GM18867 (cell line): ENCODE measurements around the gene NDRG3.

ENCODE experiments used
- ATAC-seq: cut with Tn5 transposase; IDR thresholded peaks from one replicate; pipeline ENCODE4 v1.9.1; 2021; ENCODE audit warnings: mild to moderate bottlenecking, moderate library complexity; ENCODE audit not compliant: unreplicated experiment

NDRG3 gene

DNA sequence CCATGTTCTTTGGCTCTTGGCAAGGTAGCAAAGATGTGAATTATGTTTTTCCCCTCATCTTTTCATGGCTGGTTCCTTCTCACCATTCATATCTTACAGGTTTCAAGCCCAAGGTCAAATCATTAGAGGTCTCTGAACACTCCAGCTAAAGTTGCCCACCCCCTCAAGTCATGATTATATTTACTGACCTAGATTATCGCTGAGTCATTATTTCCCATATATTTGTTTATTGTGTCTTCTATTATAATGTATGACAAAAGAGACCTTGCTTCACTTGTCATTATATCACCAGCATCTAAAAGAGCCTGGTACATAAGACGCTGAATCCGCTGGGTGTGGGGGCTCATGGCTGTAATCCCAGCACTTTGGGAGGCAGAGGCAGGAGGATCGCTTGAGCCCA, 15.2 kb upstream of the NDRG3 start:
- ATAC-seq = no peak

DNA sequence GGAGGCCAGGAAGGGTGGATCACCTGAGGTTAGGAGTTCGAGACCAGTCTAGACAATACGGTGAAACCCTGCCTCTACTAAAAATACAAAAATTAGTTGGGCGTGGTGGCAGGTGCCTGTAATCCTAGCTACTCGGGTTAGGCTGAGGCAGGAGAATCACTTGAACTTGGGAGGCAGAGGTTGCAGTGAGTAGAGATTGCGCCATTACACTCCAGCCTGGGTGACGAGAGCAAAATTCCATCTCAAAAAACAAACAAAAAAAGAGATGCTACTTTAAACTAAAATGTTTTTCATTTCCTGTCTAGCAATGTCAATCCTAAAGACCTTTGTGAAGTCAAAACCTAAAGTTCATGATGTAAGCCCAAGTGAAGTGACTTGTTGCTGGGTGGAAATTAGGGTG, 14.8 kb upstream of the NDRG3 start:
- ATAC-seq = no peak

DNA sequence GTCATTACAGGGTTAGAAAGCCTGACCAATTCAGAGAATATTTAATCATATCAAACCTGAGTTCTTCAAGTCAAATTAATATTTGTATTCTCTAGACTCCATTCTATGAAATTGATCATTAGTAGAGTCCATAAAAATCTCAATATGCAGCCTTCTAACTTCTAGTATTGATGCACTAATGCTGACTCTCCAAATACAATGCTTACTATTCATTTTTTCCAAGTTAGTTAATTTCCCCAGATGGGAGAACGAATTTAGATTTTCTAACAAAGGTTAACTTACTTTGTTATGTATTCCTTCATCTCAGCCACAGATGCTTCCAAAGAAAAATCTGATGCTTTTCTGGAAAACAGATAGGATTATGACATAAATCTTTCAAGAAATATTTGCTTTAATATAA, 12.4 kb upstream of the NDRG3 start:
- ATAC-seq = no peak

DNA sequence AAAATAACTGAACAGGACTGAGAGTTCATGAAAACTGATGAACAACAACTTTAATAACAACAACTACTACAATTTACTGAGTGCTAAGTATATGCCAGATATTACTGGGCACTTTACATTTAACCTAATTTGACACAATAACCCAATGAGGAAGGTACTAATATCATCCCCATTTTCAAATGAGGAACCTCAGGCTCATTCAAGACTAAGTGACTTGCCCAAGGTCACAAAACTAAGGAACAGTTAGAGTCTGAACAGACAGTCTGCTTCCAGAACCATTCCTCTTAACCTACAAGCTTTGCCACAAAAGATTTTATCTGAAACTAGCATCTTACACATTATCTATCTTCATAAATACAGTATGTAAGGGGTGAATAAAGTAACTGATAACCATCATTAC, 10.6 kb upstream of the NDRG3 start:
- ATAC-seq = no peak

DNA sequence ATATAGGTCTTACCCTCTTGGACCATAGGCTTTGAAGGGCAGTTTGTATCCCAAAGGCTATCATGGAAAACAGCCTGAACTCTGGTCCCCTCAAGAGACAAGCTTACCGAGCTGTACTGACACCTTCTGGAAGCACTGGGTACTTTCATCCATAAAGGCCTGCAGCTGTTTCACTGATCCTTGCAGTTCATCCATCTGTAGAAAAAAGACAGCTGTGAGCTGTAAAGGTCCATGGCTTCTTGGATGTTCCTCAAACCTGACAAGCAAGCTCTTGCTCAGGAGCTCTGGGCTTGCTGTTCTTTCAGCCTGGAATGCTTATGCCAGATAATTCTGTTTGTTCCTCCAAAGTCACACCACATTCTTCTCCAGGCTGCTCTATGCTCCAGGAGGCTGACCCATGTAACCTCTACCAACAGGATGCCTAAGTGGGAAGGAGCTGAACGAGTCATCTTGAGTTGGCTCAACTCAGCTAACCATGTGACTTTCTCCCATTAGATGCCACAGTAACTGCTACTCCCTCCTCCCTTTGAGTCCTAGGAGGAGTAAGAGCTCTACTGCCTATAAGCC, 8.8 kb upstream of the NDRG3 start:
- ATAC-seq = no peak

DNA sequence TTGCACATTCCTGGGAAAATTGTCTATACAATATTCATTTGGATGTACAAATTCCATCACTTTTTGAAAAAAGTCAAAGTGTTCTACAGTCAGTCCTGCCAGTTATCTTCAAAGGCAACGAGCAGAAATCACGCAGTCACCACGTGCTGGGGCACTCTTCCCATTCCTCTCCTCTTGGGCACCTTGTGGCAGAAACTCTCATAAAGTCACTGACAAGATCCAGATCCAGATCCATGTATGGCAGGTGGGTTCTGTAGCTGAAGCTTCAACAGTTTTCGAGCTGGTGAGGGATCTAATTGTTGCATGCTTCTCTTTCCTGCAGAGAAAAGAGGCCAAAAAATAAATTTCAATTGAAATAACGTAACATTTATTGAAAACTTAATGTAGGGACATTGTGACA, 6.7 kb upstream of the NDRG3 start:
- no peak for ATAC-seq

DNA sequence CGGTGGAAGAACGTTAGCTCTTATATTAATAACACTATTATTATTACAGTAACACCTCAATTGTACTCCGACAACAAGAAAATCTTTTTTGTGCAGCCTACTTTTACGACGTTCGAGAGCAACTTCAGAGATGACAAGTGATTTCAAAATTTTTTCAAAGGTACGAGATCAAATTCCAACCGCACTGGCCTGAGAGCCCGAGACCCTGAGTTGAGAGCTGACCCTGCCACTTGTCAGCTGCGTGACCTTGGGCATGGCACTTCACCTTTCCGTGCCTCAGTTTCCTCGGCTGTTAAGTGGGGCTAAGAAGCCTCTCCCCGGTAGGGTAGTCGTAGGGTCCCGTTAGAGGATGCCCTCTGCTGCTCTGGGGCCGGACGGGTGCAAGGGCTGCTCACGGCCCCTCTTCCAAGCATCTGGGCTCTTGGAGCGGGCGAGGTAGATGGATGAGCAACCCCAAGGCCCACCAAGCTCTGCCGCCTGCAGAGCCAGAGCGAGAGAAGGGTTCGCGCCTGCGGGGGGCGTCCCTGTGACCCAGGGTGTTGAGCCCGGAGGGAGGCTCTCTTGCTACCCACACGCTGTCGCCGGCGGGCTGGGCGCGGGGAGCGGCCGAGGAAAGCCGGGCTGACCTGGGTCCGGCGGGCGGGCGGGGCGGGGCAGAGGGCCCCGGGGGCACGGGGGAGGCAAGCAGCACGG, 510 bp downstream of the NDRG3 start:
- no peak for ATAC-seq

DNA sequence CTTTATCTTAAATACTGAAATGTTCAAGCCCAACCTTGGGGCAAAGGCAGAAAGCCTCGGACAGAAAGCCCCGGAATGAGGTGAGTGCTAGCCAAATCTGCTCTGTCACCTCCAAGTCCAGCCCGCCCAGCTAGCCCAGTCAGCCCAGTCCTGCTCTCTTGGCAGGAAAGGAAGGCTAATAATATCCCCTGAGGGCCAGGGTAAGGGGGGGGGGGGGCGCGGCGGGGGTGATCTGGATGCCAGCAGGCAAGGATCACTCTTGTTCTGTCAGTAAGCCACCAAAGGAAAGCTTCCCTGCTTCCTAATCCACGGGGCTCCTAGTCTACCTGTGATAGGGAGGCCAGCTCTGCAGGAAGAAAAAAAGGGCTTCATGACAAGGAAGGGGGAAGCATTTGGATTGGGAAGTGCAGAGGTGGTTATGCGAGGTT, 1.1 kb downstream of the NDRG3 start:
- no peak for ATAC-seq

DNA sequence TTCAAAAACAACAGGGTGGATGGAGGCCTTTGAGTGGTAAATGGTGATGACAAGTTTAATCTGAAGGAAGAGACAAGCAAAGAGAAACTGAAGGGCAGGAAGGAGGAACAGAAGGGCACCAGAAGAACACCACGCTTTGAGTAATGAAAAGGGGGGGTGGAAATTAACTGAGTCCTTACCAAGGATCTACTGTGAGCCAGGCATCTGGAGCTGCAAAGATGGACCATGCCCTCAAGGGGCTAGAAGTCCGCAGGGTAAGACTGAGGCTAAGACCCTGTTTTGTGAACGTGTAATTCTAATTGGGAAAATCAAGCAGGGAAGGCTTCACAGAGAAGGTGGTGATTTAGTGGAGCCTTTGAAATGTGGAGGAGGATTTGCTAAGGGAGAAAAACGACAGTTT, 1.6 kb downstream of the NDRG3 start:
- no peak for ATAC-seq

DNA sequence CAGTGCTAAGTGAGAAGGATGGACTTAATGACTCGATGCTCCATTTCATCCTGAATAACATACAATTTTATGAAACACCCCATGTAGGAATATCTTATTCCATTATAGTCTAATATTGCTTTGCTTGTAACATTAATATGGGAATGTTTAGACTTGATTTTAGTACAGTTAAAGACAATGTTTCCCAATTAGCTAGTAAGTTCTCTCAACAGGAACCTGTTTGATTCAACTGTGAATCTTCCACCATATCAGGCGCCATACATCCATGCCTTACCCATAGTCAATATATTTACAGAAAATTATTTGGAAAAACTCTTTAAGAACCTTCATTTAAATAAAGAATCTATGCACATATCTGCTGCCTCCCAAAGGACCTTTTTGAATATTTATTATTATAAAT, 3.3 kb downstream of the NDRG3 start:
- no peak for ATAC-seq

DNA sequence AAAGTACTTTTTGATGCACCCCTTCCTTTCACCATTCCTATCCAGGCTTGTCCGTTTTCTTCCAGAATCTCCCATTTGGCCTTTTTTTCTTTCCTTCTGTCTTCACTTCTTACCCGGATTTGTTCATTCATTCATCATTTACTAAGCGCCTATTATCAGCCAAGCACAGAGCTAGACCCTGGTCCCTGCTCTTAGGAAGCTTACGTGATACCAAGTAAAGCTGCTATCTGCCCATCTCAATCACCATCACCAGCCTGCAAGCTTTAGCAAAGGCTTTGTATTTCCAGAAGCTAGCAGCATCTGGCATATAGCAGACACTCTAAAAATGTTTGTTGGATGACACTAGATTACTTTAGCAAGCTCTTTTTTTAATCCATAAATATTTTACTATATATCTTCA, 4.8 kb downstream of the NDRG3 start:
- ATAC-seq = no peak

DNA sequence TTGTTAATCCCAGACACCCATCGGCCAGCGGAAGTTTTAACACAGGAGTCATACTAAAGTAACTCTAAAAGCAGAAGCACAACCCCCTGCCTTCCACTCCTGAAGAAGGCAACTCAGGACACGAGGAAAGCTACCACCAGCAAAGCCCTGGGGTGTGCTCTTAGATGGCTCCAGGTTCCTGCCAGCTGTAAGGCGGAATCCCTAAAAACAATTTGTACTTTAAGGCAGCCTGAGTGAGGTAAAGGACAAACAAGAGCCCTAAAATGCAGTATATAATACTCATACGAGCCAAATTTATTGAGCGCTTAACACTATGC, 8.7 kb downstream of the NDRG3 start:
- no peak for ATAC-seq

DNA sequence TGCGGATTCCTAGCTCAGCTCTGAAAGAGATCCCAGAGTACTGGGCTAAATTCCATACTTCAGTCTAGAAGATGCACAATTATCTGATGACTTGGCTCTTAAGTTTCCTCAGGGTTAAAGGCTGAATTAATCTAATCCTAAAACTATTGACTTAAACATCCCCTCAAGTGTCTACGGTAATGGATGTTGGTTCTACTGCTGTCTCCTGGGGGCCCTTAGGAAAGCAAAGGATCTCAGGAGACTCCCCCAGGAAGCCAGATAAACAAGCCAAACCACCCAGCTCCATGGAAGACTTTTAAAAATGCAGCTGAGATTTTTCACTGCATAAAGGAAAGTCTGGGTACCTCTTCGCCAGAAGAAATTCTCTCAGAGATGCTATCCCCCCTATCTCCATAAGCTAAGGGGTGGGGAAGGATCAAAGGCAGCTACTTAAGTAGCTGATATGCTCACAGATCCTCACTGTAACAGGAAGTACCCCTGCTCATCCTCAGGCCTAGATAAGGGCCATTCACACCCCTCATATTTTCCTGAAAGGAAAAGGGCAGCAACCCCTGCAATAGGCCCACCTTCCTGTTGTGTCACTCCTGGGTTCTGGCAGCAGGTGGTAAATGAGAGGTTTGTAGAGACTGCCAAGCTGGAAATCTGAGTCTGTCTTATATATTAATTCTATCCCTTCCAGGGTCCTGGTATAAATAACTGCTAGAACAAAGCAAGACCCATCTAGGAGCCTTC, 9.3 kb downstream of the NDRG3 start:
- no peak for ATAC-seq

DNA sequence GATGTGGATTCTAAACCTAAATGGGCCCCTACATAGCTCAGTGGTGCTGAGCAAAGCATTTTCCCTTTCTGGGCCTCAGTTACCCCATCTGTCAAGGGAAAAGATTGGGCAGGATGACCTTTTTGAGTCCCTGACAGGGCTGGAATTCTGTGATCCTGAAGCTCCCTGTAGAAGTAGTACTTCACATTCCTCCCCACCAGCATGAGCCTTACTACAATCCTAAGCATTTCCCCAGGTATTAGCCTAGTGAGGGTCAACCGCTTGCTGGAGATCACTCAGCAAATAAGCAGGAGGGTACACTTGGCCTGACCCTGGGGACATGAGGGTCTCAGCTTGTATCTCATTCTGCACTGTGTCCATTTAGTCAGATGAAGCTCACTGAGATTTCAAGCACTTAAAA, 13.4 kb downstream of the NDRG3 start:
- no peak for ATAC-seq

DNA sequence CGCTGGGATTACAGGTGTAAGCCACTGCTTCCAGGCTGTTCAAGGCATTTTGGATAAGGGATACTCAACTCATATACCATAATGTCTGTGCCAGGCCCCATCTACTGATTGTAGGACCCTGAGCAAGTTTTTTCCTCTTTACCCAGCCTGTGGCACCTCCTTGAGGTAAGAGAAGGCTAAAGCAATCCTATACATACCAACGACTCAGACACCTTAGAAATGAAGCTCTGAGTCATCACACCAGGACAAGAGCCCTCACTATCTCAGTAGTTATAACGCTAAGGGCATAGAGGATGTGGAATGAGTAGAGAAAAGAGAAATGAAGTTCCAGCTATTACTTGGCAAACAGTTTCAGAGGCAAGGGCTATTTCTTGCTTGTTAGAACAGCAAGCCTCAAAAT, 16.9 kb downstream of the NDRG3 start:
- no peak for ATAC-seq

DNA sequence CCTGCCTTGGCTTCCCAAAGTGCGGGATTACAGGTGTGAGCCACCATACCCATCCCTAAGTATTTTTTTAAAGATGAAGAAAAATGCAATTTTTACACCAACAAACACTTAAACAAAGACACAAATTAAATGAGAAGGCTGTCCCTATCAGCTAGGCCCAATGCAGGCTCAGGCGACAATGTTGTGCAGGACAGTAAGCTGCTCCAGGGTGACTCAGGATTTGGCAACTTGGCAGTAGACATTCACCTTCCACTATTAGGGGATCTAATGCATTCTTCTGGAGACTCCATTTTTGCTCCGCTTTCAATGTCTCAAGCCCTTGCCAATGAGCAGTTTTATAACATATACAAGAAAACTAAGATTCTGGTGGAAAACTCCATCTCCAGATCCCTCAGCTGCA, 19.7 kb downstream of the NDRG3 start:
- ATAC-seq = no peak

DNA sequence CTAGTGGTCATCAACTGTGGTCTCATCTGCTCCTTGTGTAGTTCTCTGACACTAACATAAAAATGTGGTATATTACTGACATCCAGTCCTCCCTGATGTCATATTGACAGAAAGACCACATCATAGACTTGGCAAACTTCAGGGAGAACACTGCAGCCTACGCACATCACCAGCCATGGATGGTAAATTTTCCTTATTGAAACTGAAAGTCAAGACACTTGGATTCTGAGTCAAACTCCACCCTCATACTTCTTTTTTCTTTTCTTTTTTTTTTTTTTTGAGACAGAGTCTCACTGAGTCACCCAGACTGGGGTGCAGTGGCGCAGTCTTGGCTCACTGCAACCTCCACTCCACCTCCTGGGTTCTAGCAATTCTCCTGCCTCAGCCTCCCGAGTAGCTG, 25.4 kb downstream of the NDRG3 start:
- ATAC-seq = no peak

DNA sequence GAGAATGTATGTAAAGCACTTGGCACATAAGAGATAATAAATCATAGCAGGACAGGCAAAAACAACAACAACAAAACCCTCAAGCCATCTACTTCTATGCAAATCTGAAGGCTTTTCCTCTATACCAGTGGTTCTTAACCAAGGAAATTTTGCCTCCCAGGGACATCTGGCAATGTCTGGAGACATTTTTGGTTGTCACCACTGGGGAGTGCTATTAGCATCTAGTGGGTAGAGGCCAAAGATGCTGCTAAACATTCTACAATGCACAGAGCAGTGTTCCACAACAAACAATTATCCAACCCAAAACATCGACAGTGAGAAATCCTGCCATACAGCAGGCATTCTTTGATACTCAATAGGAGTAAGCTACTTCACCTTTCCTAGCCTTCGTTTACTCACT, 28.2 kb downstream of the NDRG3 start:
- no peak for ATAC-seq

DNA sequence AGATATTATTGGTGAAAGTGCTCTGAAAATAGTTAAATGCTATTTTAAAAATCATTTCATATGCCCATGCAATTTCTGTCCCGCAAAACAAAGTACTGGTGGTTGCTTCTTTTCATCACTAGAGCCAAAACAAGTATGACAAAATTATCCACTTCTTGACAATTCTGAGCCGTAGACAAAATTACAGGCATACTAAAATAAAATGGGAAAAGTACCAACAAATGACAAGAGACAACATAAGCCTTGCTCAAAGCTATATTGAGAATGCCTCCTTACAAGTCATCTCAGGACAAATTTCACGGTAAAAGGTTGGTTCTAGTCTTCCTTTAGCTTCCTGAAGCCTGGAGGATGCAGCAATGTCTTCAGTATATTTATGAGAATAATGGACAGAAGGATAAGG, 28.9 kb downstream of the NDRG3 start:
- ATAC-seq = no peak

DNA sequence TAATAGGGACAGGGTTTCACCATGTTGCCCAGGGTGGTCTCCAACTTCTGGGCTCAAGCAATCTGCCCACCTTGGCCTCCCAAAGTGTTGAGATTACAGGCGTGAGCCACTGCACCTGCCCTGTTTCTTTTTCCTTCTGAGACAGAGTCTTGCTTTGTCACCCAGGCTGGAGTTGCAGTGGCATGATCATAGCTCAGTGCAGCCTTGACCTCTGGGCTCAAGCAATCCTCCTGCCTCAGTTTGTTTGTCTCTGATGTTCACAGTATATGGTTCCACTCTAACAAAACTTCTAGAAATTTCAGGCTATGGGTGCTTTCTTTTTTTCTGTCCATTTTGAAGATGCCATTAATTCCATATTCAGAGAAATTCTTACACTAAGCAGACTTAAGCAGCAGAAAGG, 33.1 kb downstream of the NDRG3 start:
- no peak for ATAC-seq

DNA sequence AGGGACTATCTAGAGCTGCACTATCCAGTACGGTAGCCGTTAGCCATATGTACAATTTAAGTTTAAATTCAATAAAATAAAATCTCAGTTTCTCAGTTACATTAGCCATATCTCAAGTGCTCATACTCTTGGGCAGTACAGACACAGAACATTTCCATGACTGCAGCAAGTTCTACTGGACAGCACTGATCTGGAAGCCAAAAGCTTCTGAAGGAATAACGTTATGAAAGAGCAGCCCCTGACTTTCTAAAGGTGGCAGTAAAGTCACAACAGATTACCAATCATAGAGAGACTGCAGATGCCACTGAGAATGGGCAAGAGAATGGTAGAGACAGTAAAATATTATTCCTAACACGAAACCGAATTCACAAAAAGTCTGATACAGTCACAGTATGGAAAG, 36.8 kb downstream of the NDRG3 start:
- no peak for ATAC-seq

DNA sequence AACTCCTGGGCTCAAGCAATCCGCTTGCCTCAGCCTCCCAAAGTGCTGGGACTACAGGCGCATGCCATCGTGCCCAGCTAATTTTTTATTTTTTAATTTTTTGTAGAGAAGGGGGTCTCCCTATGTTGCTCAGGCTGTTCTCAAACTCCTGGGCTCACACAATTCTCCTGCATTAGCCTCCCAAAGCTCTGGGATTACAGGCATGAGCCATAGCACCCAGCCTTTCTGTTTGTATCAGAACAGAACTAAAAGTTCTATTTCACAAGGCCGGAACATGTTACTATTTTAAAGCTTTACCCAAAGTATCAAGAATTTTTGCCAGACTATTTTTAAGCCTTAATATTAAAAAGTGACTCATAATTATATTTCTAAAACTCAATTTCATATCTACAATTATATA, 42.4 kb downstream of the NDRG3 start:
- no peak for ATAC-seq

DNA sequence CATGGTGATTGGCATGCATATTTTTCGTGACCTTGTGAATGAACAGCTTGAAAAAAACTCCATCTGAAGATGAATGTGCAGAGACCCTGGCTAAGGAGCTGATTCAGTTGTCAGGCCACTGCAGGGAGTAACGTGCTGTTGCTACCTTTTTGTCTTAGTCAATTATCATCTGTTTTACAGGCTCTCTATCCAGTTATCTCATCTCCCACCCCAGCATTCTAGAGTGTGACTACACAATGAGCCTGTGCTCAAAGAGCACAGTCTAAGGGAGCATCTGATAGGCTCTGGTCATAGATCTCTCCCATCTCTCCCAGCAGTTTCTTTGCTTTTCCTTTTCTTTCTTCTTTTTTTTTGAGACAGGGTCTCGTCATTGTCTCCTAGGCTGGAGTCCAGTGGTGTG, 45.5 kb downstream of the NDRG3 start:
- ATAC-seq = no peak
